ENCODE results near the gene NAV2. TPM values are rescaled to one million over a fixed set of nuclear protein-coding genes. Genes with fewer than 3 reads are reported as not detected.

The NAV2 gene
- total RNA-seq, 1 experiment from 2014 or later, result 63.5 TPM

GRCh38 chr11:19675397-19675796, 37.2 kb upstream of the NAV2 start:
- intact Hi-C loops (cut with micrococcal nuclease; ENCODE audit: unreplicated experiment), result no loop called here
- Histone ChIP-seq H3K36me3 (ENCODE audit: control insufficient read depth, insufficient read depth, low read length) (no peaks in the 10 kb centered on the region), H3K9me3 (no peaks in the 10 kb centered on the region), H3K4me1 (no peaks in the 10 kb centered on the region; the same call in 1 of the 2 replicates), H3K4me3 (ENCODE audit: low read depth, low read length) (no peak overlapping the region), H3K27me3 (replicated peaks; ENCODE audit: control insufficient read depth, insufficient read depth, low read length) (no peaks in the 10 kb centered on the region)
- no peaks in the 10 kb centered on the region for H3K9me3 Mint-ChIP-seq (ENCODE audit: unreplicated experiment)
- ChIA-PET POLR2A (no interaction called here), CTCF (no interaction called here)
- DNase-seq, result no peak
- H3K4me3 Mint-ChIP-seq (ENCODE audit: unreplicated experiment), result no peak overlapping the region
- H3K36me3 Mint-ChIP-seq (ENCODE audit: insufficient read depth, unreplicated experiment), result no peaks in the 10 kb centered on the region
- no peak overlapping the region for H3K27ac Mint-ChIP-seq (ENCODE audit: unreplicated experiment)
- peaks cover 12% of the 10 kb centered on the region for H3K27me3 Mint-ChIP-seq (ENCODE audit: insufficient read depth, unreplicated experiment)
- no peaks in the 10 kb centered on the region for H3K4me1 Mint-ChIP-seq (ENCODE audit: low read depth, unreplicated experiment)
- no peak for TF ChIP-seq CTCF (IDR thresholded peaks at IDR 0.05; ENCODE audit: insufficient read depth in 1 of 2, low read depth in 1 of 2, low read length in 1 of 2, severe bottlenecking in 1 of 2, unreplicated experiment in 1 of 2)
- BruUV-seq (replicated peaks), result no TSS peak

- ChIA-PET POLR2A (no interaction called here), CTCF (no interaction called here)
- no peak overlapping the region for H3K4me3 ChIP-seq (ENCODE audit: low read depth, low read length)
- intact Hi-C loops (cut with micrococcal nuclease; ENCODE audit: unreplicated experiment), result no loop called here
- H3K9me3 Mint-ChIP-seq (ENCODE audit: unreplicated experiment), result no peaks in the 10 kb centered on the region
- BruUV-seq (replicated peaks), result no TSS peak
- no peaks in the 10 kb centered on the region for H3K36me3 Mint-ChIP-seq (ENCODE audit: insufficient read depth, unreplicated experiment)
- no peaks in the 10 kb centered on the region for H3K4me1 Mint-ChIP-seq (ENCODE audit: low read depth, unreplicated experiment)
- H3K27me3 Mint-ChIP-seq (ENCODE audit: insufficient read depth, unreplicated experiment), result peaks cover 14% of the 10 kb centered on the region
- DNase-seq, result no peak
- no peaks in the 10 kb centered on the region for H3K36me3 ChIP-seq (ENCODE audit: control insufficient read depth, insufficient read depth, low read length)
- no peaks in the 10 kb centered on the region for H3K27me3 ChIP-seq (replicated peaks; ENCODE audit: control insufficient read depth, insufficient read depth, low read length)
- no peaks in the 10 kb centered on the region for H3K9me3 ChIP-seq
- no peak overlapping the region for H3K4me3 Mint-ChIP-seq (ENCODE audit: unreplicated experiment)
- TF ChIP-seq CTCF (IDR thresholded peaks at IDR 0.05; ENCODE audit: insufficient read depth in 1 of 2, low read depth in 1 of 2, low read length in 1 of 2, severe bottlenecking in 1 of 2, unreplicated experiment in 1 of 2), result no peak
- no peaks in the 10 kb centered on the region; the same call in 1 of the 2 replicates for H3K4me1 ChIP-seq
- no peak overlapping the region for H3K27ac Mint-ChIP-seq (ENCODE audit: unreplicated experiment)
These were observed 35.9 kb upstream of the NAV2 start for GRCh38 chr11:19676475-19677380.

GRCh38 chr11:19677381-19678080, 35.1 kb upstream of the NAV2 start:
- H3K27me3 Mint-ChIP-seq (ENCODE audit: insufficient read depth, unreplicated experiment), result peaks cover 14% of the 10 kb centered on the region
- no peak for DNase-seq
- Histone ChIP-seq H3K4me3 (ENCODE audit: low read depth, low read length) (no peak overlapping the region), H3K4me1 (no peaks in the 10 kb centered on the region; the same call in 1 of the 2 replicates), H3K36me3 (ENCODE audit: control insufficient read depth, insufficient read depth, low read length) (no peaks in the 10 kb centered on the region), H3K27me3 (replicated peaks; ENCODE audit: control insufficient read depth, insufficient read depth, low read length) (no peaks in the 10 kb centered on the region), H3K9me3 (no peaks in the 10 kb centered on the region)
- intact Hi-C loops (cut with micrococcal nuclease; ENCODE audit: unreplicated experiment), result no loop called here
- no peaks in the 10 kb centered on the region for H3K36me3 Mint-ChIP-seq (ENCODE audit: insufficient read depth, unreplicated experiment)
- no peak overlapping the region for H3K27ac Mint-ChIP-seq (ENCODE audit: unreplicated experiment)
- no peak overlapping the region for H3K4me3 Mint-ChIP-seq (ENCODE audit: unreplicated experiment)
- ChIA-PET CTCF (no interaction called here), POLR2A (no interaction called here)
- no peaks in the 10 kb centered on the region for H3K4me1 Mint-ChIP-seq (ENCODE audit: low read depth, unreplicated experiment)
- H3K9me3 Mint-ChIP-seq (ENCODE audit: unreplicated experiment), result no peaks in the 10 kb centered on the region
- no TSS peak for BruUV-seq (replicated peaks)
- TF ChIP-seq CTCF (IDR thresholded peaks at IDR 0.05; ENCODE audit: insufficient read depth in 1 of 2, low read depth in 1 of 2, low read length in 1 of 2, severe bottlenecking in 1 of 2, unreplicated experiment in 1 of 2), result no peak
